Measurements from ENCODE around the gene ARHGAP12. TPM values are rescaled to one million over a fixed set of nuclear protein-coding genes. Genes with fewer than 3 reads are reported as not detected.

ARHGAP12 gene
- polyA plus RNA-seq, 1 donor = 47.2 TPM

GRCh38 chr10:31823358-31823757, 105.3 kb downstream of the ARHGAP12 start:
- Histone ChIP-seq H3K27ac (ENCODE audit: low read length) (no peak overlapping the region), H3K27me3 (ENCODE audit: control insufficient read depth, insufficient read depth, low read length) (no peaks in the 10 kb centered on the region), H3K4me1 (ENCODE audit: control insufficient read depth, insufficient read depth, low read length) (no peaks in the 10 kb centered on the region), H3K36me3 (ENCODE audit: control insufficient read depth, insufficient read depth, low read length) (peaks cover 22% of the 10 kb centered on the region), H3K4me3 (ENCODE audit: low read length) (no peak overlapping the region), H3K9me3 (ENCODE audit: control insufficient read depth, low read depth, low read length) (no peaks in the 10 kb centered on the region)
- DNase-seq = no peak
- WGBS (ENCODE audit: insufficient coverage, low lambda C conversion rate) = 83% methylated on average over 1 of the region's 4 CpGs

GRCh38 chr10:31822616-31823318, 105.9 kb downstream of the ARHGAP12 start:
- H3K9me3 ChIP-seq (ENCODE audit: control insufficient read depth, low read depth, low read length) = no peaks in the 10 kb centered on the region
- 100% methylated on average over 1 of the region's 8 CpGs for WGBS (ENCODE audit: insufficient coverage, low lambda C conversion rate)

GRCh38 chr10:31822150-31822549, 106.5 kb downstream of the ARHGAP12 start:
- peaks cover 23% of the 10 kb centered on the region for H3K36me3 ChIP-seq (ENCODE audit: control insufficient read depth, insufficient read depth, low read length)
- DNase-seq = no peak
- H3K4me1 ChIP-seq (ENCODE audit: control insufficient read depth, insufficient read depth, low read length) = no peaks in the 10 kb centered on the region
- no peak overlapping the region for H3K27ac ChIP-seq (ENCODE audit: low read length)
- H3K4me3 ChIP-seq (ENCODE audit: low read length) = no peak overlapping the region
- no peaks in the 10 kb centered on the region for H3K27me3 ChIP-seq (ENCODE audit: control insufficient read depth, insufficient read depth, low read length)
- H3K9me3 ChIP-seq (ENCODE audit: control insufficient read depth, low read depth, low read length) = no peaks in the 10 kb centered on the region
- 100% methylated on average over 4 of the region's 4 CpGs for WGBS (ENCODE audit: insufficient coverage, low lambda C conversion rate)

More at GRCh38 chr10:31822616-31823318, 105.9 kb downstream of the ARHGAP12 start:
- H3K27me3 ChIP-seq (ENCODE audit: control insufficient read depth, insufficient read depth, low read length) = no peaks in the 10 kb centered on the region
- no peak overlapping the region for H3K4me3 ChIP-seq (ENCODE audit: low read length)
- H3K4me1 ChIP-seq (ENCODE audit: control insufficient read depth, insufficient read depth, low read length) = no peaks in the 10 kb centered on the region
- DNase-seq = no peak
- H3K27ac ChIP-seq (ENCODE audit: low read length) = no peak overlapping the region
- peaks cover 22% of the 10 kb centered on the region for H3K36me3 ChIP-seq (ENCODE audit: control insufficient read depth, insufficient read depth, low read length)

- no peaks in the 10 kb centered on the region for H3K4me1 ChIP-seq (ENCODE audit: control insufficient read depth, insufficient read depth, low read length)
- H3K4me3 ChIP-seq (ENCODE audit: low read length) = no peak overlapping the region
- 7% methylated on average over 2 of the region's 3 CpGs for WGBS (ENCODE audit: insufficient coverage, low lambda C conversion rate)
- H3K9me3 ChIP-seq (ENCODE audit: control insufficient read depth, low read depth, low read length) = no peaks in the 10 kb centered on the region
- peaks cover 28% of the 10 kb centered on the region for H3K36me3 ChIP-seq (ENCODE audit: control insufficient read depth, insufficient read depth, low read length)
- DNase-seq = peak in 1 of 2 donors; percentile 27
- no peaks in the 10 kb centered on the region for H3K27me3 ChIP-seq (ENCODE audit: control insufficient read depth, insufficient read depth, low read length)
- H3K27ac ChIP-seq (ENCODE audit: low read length) = no peak overlapping the region
Measured at GRCh38 chr10:31820778-31821369, 107.8 kb downstream of the ARHGAP12 start.

- H3K4me3 ChIP-seq (ENCODE audit: low read length) = no peak overlapping the region
- no peaks in the 10 kb centered on the region for H3K4me1 ChIP-seq (ENCODE audit: control insufficient read depth, insufficient read depth, low read length)
- H3K36me3 ChIP-seq (ENCODE audit: control insufficient read depth, insufficient read depth, low read length) = peaks cover 32% of the 10 kb centered on the region
- DNase-seq = no peak
- H3K9me3 ChIP-seq (ENCODE audit: control insufficient read depth, low read depth, low read length) = no peaks in the 10 kb centered on the region
- no peak overlapping the region for H3K27ac ChIP-seq (ENCODE audit: low read length)
- H3K27me3 ChIP-seq (ENCODE audit: control insufficient read depth, insufficient read depth, low read length) = no peaks in the 10 kb centered on the region
Measured at GRCh38 chr10:31820096-31820495, 108.5 kb downstream of the ARHGAP12 start.

- DNase-seq = no peak
- no peak overlapping the region for H3K27ac ChIP-seq (ENCODE audit: low read length)
Measured at GRCh38 chr10:31819391-31819820, 109.2 kb downstream of the ARHGAP12 start.

GRCh38 chr10:31816318-31816717, 112.3 kb downstream of the ARHGAP12 start:
- DNase-seq = no peak
- Histone ChIP-seq H3K4me1 (ENCODE audit: control insufficient read depth, insufficient read depth, low read length) (no peaks in the 10 kb centered on the region), H3K36me3 (ENCODE audit: control insufficient read depth, insufficient read depth, low read length) (peaks cover 29% of the 10 kb centered on the region), H3K4me3 (ENCODE audit: low read length) (no peak overlapping the region), H3K27me3 (ENCODE audit: control insufficient read depth, insufficient read depth, low read length) (no peaks in the 10 kb centered on the region), H3K27ac (ENCODE audit: low read length) (no peak overlapping the region), H3K9me3 (ENCODE audit: control insufficient read depth, low read depth, low read length) (no peaks in the 10 kb centered on the region)
- WGBS (ENCODE audit: insufficient coverage, low lambda C conversion rate) = no CpG with 5 or more reads among the region's 2 CpGs

More at GRCh38 chr10:31819391-31819820, 109.2 kb downstream of the ARHGAP12 start:
- peaks cover 32% of the 10 kb centered on the region for H3K36me3 ChIP-seq (ENCODE audit: control insufficient read depth, insufficient read depth, low read length)
- no peaks in the 10 kb centered on the region for H3K4me1 ChIP-seq (ENCODE audit: control insufficient read depth, insufficient read depth, low read length)
- no CpG with 5 or more reads among the region's 3 CpGs for WGBS (ENCODE audit: insufficient coverage, low lambda C conversion rate)
- no peaks in the 10 kb centered on the region for H3K9me3 ChIP-seq (ENCODE audit: control insufficient read depth, low read depth, low read length)
- H3K27me3 ChIP-seq (ENCODE audit: control insufficient read depth, insufficient read depth, low read length) = no peaks in the 10 kb centered on the region
- H3K4me3 ChIP-seq (ENCODE audit: low read length) = no peak overlapping the region

GRCh38 chr10:31808258-31809218, 120.1 kb downstream of the ARHGAP12 start:
- H3K4me3 ChIP-seq (ENCODE audit: low read length) = no peak overlapping the region
- peak; percentile 33 to 57 for DNase-seq

GRCh38 chr10:31804352-31804810, 124.2 kb downstream of the ARHGAP12 start:
- DNase-seq = no peak
- peaks cover 11% of the 10 kb centered on the region for H3K36me3 ChIP-seq (ENCODE audit: control insufficient read depth, insufficient read depth, low read length)
- H3K27me3 ChIP-seq (ENCODE audit: control insufficient read depth, insufficient read depth, low read length) = no peaks in the 10 kb centered on the region
- H3K4me3 ChIP-seq (ENCODE audit: low read length) = no peak overlapping the region
- 89% methylated on average over 3 of the region's 7 CpGs for WGBS (ENCODE audit: insufficient coverage, low lambda C conversion rate)
- H3K27ac ChIP-seq (ENCODE audit: low read length) = no peak overlapping the region
- peaks cover 4% of the 10 kb centered on the region for H3K4me1 ChIP-seq (ENCODE audit: control insufficient read depth, insufficient read depth, low read length)
- no peaks in the 10 kb centered on the region for H3K9me3 ChIP-seq (ENCODE audit: control insufficient read depth, low read depth, low read length)

More at GRCh38 chr10:31808258-31809218, 120.1 kb downstream of the ARHGAP12 start:
- 60% methylated on average over 2 of the region's 6 CpGs for WGBS (ENCODE audit: insufficient coverage, low lambda C conversion rate)
- H3K9me3 ChIP-seq (ENCODE audit: control insufficient read depth, low read depth, low read length) = no peaks in the 10 kb centered on the region
- no peaks in the 10 kb centered on the region for H3K27me3 ChIP-seq (ENCODE audit: control insufficient read depth, insufficient read depth, low read length)
- H3K4me1 ChIP-seq (ENCODE audit: control insufficient read depth, insufficient read depth, low read length) = peaks cover 4% of the 10 kb centered on the region
- H3K27ac ChIP-seq (ENCODE audit: low read length) = peak overlapping the region; percentile 37
- peaks cover 15% of the 10 kb centered on the region for H3K36me3 ChIP-seq (ENCODE audit: control insufficient read depth, insufficient read depth, low read length)
